HepG2 (cell line): ENCODE data around the gene ZNF804B. TPM values are rescaled to one million over a fixed set of nuclear protein-coding genes. Genes with fewer than 3 reads are reported as not detected.

Experiments used
- ATAC-seq: fragments of 200-7000 bp; cut with Tn5 transposase; 3 replicates; pipeline ENCODE4 v1.9.1; 2020; ENCODE audit warnings: mild to moderate bottlenecking, moderate library complexity
- BruUV-seq: library from RNA; stranded (reverse); fragments of 400-500 nt; replicated peaks from 2 replicates; lab custom pipeline; 2021; lab: Mats Ljungman, UMichigan
- CTCF ChIA-PET: fragments of 300-600 bp; formaldehyde crosslinking; extraction: SDS; loops from one replicate; lab custom pipeline; 2021; ENCODE audit warnings: low total read pairs, inconsistent platforms, low intra/inter-chr PET ratio; lab: Yijun Ruan, JAX
- POLR2A ChIA-PET: fragments of 350-600 bp; sonication (Branson Sonifier 250); formaldehyde crosslinking; loops from one replicate; lab custom pipeline; 2020; ENCODE audit warnings: antibody characterized with exemption, inconsistent platforms; lab: Yijun Ruan, JAX
- DNase-seq: peaks from one replicate; pipeline ENCODE4 v3.0.0-alpha.2; 2015; ENCODE audit warnings: low spot score
- FAIRE-seq: peaks from 3 replicates; lab custom pipeline; 2011; peaks lifted over from hg19 to GRCh38; lab: Jason Lieb, UNC
- H2AFZ ChIP-seq: one replicate; pipeline ENCODE4 v1.6.1; 2011; ENCODE audit warnings: low read length, inconsistent platforms
- H3K27ac ChIP-seq: fragments of 300-600 bp; 3 replicates; pipeline ENCODE4 v1.8.0; 2011; ENCODE audit warnings: mixed run types, mild to moderate bottlenecking, mixed read lengths, low read length, inconsistent platforms; ENCODE audit not compliant: insufficient read depth; ENCODE audit errors: extremely low read length
- H3K27me3 ChIP-seq, 2 experiments: fragments of 200-600 bp in 1 of 2; 2 replicates in 1 of 2; 3 replicates in 1 of 2; pipeline versions ENCODE4 v1.6.0 to v1.8.0; 2011; ENCODE audit warnings: low read length in 2 of 2, mild to moderate bottlenecking in 2 of 2, moderate library complexity in 2 of 2, inconsistent platforms in 1 of 2; ENCODE audit not compliant: insufficient read depth in 2 of 2, control insufficient read depth in 1 of 2
- H3K36me3 ChIP-seq, 2 experiments: fragments of 200-600 bp in 1 of 2; replicated peaks in 1 of 2; 2 replicates in 1 of 2; 3 replicates in 1 of 2; pipeline versions ENCODE4 v1.5.1 to v1.8.0; 2011; ENCODE audit warnings: low read length in 2 of 2, inconsistent platforms in 1 of 2; ENCODE audit not compliant: insufficient read depth in 2 of 2, control insufficient read depth in 1 of 2
- H3K4me1 ChIP-seq: 2 replicates; pipeline ENCODE4 v1.5.1; 2012; ENCODE audit warnings: low read length, inconsistent platforms; ENCODE audit not compliant: insufficient read depth
- H3K4me2 ChIP-seq: 2 replicates; pipeline ENCODE4 v1.6.0; 2011; ENCODE audit warnings: low read depth, low read length, inconsistent platforms
- H3K4me3 ChIP-seq, 3 experiments: fragments of 200-600 bp in 1 of 3; sonication (generic), shearing (Covaris generic) in 1 of 3; replicated peaks in 1 of 3; 2 replicates each; pipeline ENCODE4 v1.5.1; 2011 to 2016; ENCODE audit warnings: low read length in 3 of 3, inconsistent platforms in 2 of 3, low read depth in 2 of 3, mild to moderate bottlenecking in 2 of 3, control low read depth in 1 of 3, mixed read lengths in 1 of 3; ENCODE audit not compliant: insufficient read depth in 1 of 3
- H3K79me2 ChIP-seq: one replicate; pipeline ENCODE4 v1.6.1; 2011; ENCODE audit warnings: low read length, inconsistent platforms; ENCODE audit not compliant: insufficient read depth
- H3K9ac ChIP-seq: 2 replicates; pipeline ENCODE4 v1.6.0; 2011; ENCODE audit warnings: mild to moderate bottlenecking, low read depth, low read length, inconsistent platforms; ENCODE audit not compliant: insufficient read depth
- H3K9me3 ChIP-seq: 2 replicates; pipeline ENCODE4 v1.5.1; 2012; ENCODE audit warnings: mild to moderate bottlenecking, low read length
- H4K20me1 ChIP-seq: 2 replicates; pipeline ENCODE4 v1.6.0; 2011; ENCODE audit warnings: inconsistent platforms, mild to moderate bottlenecking, low read length, moderate library complexity; ENCODE audit not compliant: insufficient read depth
- ARID2 ChIP-seq: sonication (generic); formaldehyde crosslinking; IDR thresholded peaks from 2 replicates; pipeline ENCODE4 v1.8.1; 2022; ENCODE audit warnings: mild to moderate bottlenecking, missing genetic modification reagents, borderline replicate concordance
- ARNT2 ChIP-seq: sonication (generic); formaldehyde crosslinking; IDR thresholded peaks from 2 replicates; pipeline ENCODE4 v1.8.0; 2022; ENCODE audit warnings: mild to moderate bottlenecking, low read depth, missing genetic modification reagents, moderate library complexity
- DMAP1 ChIP-seq: IDR thresholded peaks from 2 replicates; pipeline ENCODE4 v1.6.1; 2016
- ELF1 ChIP-seq: sonication (generic); formaldehyde crosslinking; IDR thresholded peaks from 2 replicates; pipeline ENCODE4 v1.4.0; 2020; ENCODE audit warnings: missing genetic modification reagents
- HES4 ChIP-seq: sonication (generic); formaldehyde crosslinking; IDR thresholded peaks from 2 replicates; pipeline ENCODE4 v1.9.0; 2021; ENCODE audit warnings: mild to moderate bottlenecking, missing genetic modification reagents, borderline replicate concordance
- HOXA3 ChIP-seq: sonication (generic); formaldehyde crosslinking; IDR thresholded peaks from 2 replicates; pipeline ENCODE4 v1.5.0; 2020; ENCODE audit warnings: missing genetic modification reagents
- KAT7 ChIP-seq: IDR thresholded peaks from 2 replicates; pipeline ENCODE4 v1.6.1; 2018; ENCODE audit warnings: borderline replicate concordance, missing compliant biosample characterization
- MATR3 ChIP-seq: sonication (generic); formaldehyde crosslinking; IDR thresholded peaks from 2 replicates; pipeline ENCODE4 v1.4.0; 2020; ENCODE audit warnings: missing genetic modification reagents
- REPIN1 ChIP-seq: sonication (generic); formaldehyde crosslinking; IDR thresholded peaks from 2 replicates; pipeline ENCODE4 v1.8.0; 2022; ENCODE audit warnings: missing genetic modification reagents, low read depth, mild to moderate bottlenecking, borderline replicate concordance
- SMAD3 ChIP-seq: sonication (generic); formaldehyde crosslinking; IDR thresholded peaks from 2 replicates; pipeline ENCODE4 v1.4.0; 2020; ENCODE audit warnings: missing genetic modification reagents
- ZBTB8A ChIP-seq: sonication (generic); formaldehyde crosslinking; IDR thresholded peaks from 2 replicates; pipeline ENCODE4 v1.4.0; 2020; ENCODE audit warnings: mild to moderate bottlenecking, low read depth, missing genetic modification reagents, borderline replicate concordance
- ZFP36L2 ChIP-seq: sonication (generic); formaldehyde crosslinking; IDR thresholded peaks from 2 replicates; pipeline ENCODE4 v1.4.0; 2020; ENCODE audit warnings: missing genetic modification reagents
- ZNF205 ChIP-seq: IDR thresholded peaks from 2 replicates; pipeline ENCODE4 v1.6.1; 2018; ENCODE audit warnings: missing biosample characterization, missing genetic modification reagents
- ZNF280D ChIP-seq: sonication (generic); formaldehyde crosslinking; IDR thresholded peaks from 2 replicates; pipeline ENCODE4 v1.5.1; 2020; ENCODE audit warnings: mild to moderate bottlenecking, missing genetic modification reagents
- ZNF3 ChIP-seq: IDR thresholded peaks from 2 replicates; pipeline ENCODE4 v1.7.0; 2017; ENCODE audit warnings: inconsistent platforms
- ZNF501 ChIP-seq: sonication (generic); formaldehyde crosslinking; IDR thresholded peaks from 2 replicates; pipeline ENCODE4 v1.5.1; 2020; ENCODE audit warnings: mild to moderate bottlenecking, moderate library complexity, missing genetic modification reagents
- ZNF670 ChIP-seq: sonication (generic); formaldehyde crosslinking; IDR thresholded peaks from 2 replicates; pipeline ENCODE4 v1.8.0; 2022; ENCODE audit warnings: mild to moderate bottlenecking, missing genetic modification reagents, borderline replicate concordance
- ZNF776 ChIP-seq: sonication (generic); formaldehyde crosslinking; IDR thresholded peaks from 2 replicates; pipeline ENCODE4 v1.4.0; 2020; ENCODE audit warnings: mild to moderate bottlenecking, missing genetic modification reagents
- ZSCAN22 ChIP-seq: sonication (generic); formaldehyde crosslinking; IDR thresholded peaks from 2 replicates; pipeline ENCODE4 v1.4.0; 2020; ENCODE audit warnings: mild to moderate bottlenecking, missing genetic modification reagents
- WGBS: methylation state at CpG from one replicate; pipeline ENCODE4 v1.1.6; 2017; ENCODE audit warnings: low lambda C conversion rate; 5-methylcytosine and 5-hydroxymethylcytosine counted together
- in situ Hi-C: cut with HindIII; loops from 2 replicates; pipeline ENCODE4 v1.10.0; 2017; ENCODE audit warnings: low pct_unique_long_range_greater_than_20kb; ENCODE audit not compliant: extremely low pct_ligation_motif_present
- intact Hi-C: fragments of 100-400 bp; cut with micrococcal nuclease; formaldehyde crosslinking; loops from one replicate; pipeline ENCODE4 v1.10.0; 2022; ENCODE audit not compliant: unreplicated experiment
- polyA plus RNA-seq, 8 experiments: library from polyadenylated mRNA; depleted of rRNA in 3 of 8; stranded (reverse) in 7 of 8; unstranded in 1 of 8; fragments of >200 nt; fragmentation: Illumina TruSeq in 4 of 8; extraction: Trizol in 4 of 8; gene quantifications; 2 replicates each; pipeline versions ENCODE4 v1.2.1 to v1.2.3, GENCODE V29; 2011 to 2016; ENCODE audit warnings: low read depth in 4 of 8, missing spikeins in 1 of 8, mixed read lengths in 1 of 8; ENCODE audit not compliant: insufficient read depth in 1 of 8
- total RNA-seq, 5 experiments: library from RNA; depleted of rRNA; stranded (reverse); fragments of >200 nt; fragmentation: Illumina TruSeq; extraction: Trizol; gene quantifications; 2 replicates each; pipeline ENCODE4 v1.2.3, GENCODE V29; 2016; ENCODE audit warnings: low read depth in 1 of 5
- TF ChIP-seq, protein P1 (sequence below): sonication (generic); formaldehyde crosslinking; IDR thresholded peaks from 2 replicates; pipeline ENCODE4; 2020; ENCODE audit warnings: missing genetic modification reagents, mild to moderate bottlenecking, borderline replicate concordance
- TF ChIP-seq, protein P2 (sequence below): sonication (generic); formaldehyde crosslinking; IDR thresholded peaks from 2 replicates; pipeline ENCODE4 v1.4.0; 2020; ENCODE audit warnings: missing genetic modification reagents

ZNF804B gene
- total and polyA plus RNA-seq, 2 of the 13 experiments (the other 11 are each of a cell fraction or from before 2014, with no cell fraction given) = not detected

DNA sequence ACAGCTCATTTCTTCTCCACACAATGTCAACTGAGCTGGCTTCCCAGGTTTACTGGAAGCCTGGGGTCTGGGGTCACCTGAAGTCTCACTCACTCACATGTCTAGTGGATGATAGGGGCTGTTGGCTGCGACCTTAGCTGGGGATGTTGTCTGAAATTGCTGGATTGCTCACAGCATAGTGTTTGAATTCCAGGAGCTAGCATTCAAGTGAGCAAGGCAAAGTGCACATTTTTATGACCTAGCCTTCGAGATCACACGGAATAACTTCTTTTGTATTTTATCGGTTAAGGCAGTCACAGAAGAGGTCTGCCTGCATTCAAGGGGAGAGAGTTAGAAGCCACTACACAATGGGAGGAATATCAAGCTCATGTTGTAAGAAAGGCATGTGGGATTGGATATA is 32.4 kb downstream of the ZNF804B start (continued):
- TF ChIP-seq ZNF280D (CRISPR knock-in tag) = no peak
- no peak for TF ChIP-seq HOXA3 (CRISPR knock-in tag)
- TF ChIP-seq REPIN1 = no peak
- TF ChIP-seq HES4 (CRISPR knock-in tag) = no peak
- TF ChIP-seq ZNF3 = no peak
- TF ChIP-seq ELF1 (CRISPR knock-in tag) = no peak
- TF ChIP-seq ARNT2 = no peak
- no peak for TF ChIP-seq ZNF670 (CRISPR knock-in tag)
- no peak for TF ChIP-seq DMAP1
- TF ChIP-seq SMAD3 (CRISPR knock-in tag) = no peak
- TF ChIP-seq ZBTB8A (CRISPR knock-in tag) = no peak
- TF ChIP-seq ZNF501 (CRISPR knock-in tag) = no peak
- TF ChIP-seq ZNF205 (CRISPR knock-in tag) = no peak
- no peak for TF ChIP-seq MATR3 (CRISPR knock-in tag)

- ATAC-seq (no peak), FAIRE-seq (no peak), DNase-seq (no peak)
- BruUV-seq = no TSS peak
- Histone ChIP-seq H3K36me3 (no peaks in the 10 kb centered on the region), H3K27ac (no peak overlapping the region), H4K20me1 (no peaks in the 10 kb centered on the region), H3K27me3 (no peaks in the 10 kb centered on the region), H3K4me2 (no peak overlapping the region; the same call in 1 of the 2 replicates), H3K4me1 (no peaks in the 10 kb centered on the region), H3K9me3 (no peaks in the 10 kb centered on the region), H2AFZ (no peak overlapping the region), H3K79me2 (no peaks in the 10 kb centered on the region), H3K4me3 (no peak overlapping the region), H3K9ac (no peak overlapping the region)
- intact Hi-C loops (no loop called here), in situ Hi-C loops (no loop called here)
- 0% methylated on average over 3 of the region's 3 CpGs for WGBS
- POLR2A ChIA-PET = no interaction called here
- CTCF ChIA-PET = no interaction called here
- TF ChIP-seq KAT7 (no peak), ARID2 (CRISPR knock-in tag) (no peak), ZSCAN22 (CRISPR knock-in tag) (no peak), ZNF776 (no peak), ZFP36L2 (CRISPR knock-in tag) (no peak)
- TF ChIP-seq, protein P1, sequence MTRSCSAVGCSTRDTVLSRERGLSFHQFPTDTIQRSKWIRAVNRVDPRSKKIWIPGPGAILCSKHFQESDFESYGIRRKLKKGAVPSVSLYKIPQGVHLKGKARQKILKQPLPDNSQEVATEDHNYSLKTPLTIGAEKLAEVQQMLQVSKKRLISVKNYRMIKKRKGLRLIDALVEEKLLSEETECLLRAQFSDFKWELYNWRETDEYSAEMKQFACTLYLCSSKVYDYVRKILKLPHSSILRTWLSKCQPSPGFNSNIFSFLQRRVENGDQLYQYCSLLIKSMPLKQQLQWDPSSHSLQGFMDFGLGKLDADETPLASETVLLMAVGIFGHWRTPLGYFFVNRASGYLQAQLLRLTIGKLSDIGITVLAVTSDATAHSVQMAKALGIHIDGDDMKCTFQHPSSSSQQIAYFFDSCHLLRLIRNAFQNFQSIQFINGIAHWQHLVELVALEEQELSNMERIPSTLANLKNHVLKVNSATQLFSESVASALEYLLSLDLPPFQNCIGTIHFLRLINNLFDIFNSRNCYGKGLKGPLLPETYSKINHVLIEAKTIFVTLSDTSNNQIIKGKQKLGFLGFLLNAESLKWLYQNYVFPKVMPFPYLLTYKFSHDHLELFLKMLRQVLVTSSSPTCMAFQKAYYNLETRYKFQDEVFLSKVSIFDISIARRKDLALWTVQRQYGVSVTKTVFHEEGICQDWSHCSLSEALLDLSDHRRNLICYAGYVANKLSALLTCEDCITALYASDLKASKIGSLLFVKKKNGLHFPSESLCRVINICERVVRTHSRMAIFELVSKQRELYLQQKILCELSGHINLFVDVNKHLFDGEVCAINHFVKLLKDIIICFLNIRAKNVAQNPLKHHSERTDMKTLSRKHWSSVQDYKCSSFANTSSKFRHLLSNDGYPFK (CRISPR knock-in tag) = no peak
- TF ChIP-seq, protein P2, sequence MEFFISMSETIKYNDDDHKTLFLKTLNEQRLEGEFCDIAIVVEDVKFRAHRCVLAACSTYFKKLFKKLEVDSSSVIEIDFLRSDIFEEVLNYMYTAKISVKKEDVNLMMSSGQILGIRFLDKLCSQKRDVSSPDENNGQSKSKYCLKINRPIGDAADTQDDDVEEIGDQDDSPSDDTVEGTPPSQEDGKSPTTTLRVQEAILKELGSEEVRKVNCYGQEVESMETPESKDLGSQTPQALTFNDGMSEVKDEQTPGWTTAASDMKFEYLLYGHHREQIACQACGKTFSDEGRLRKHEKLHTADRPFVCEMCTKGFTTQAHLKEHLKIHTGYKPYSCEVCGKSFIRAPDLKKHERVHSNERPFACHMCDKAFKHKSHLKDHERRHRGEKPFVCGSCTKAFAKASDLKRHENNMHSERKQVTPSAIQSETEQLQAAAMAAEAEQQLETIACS (CRISPR knock-in tag) = no peak
These were observed 32.9 kb downstream of the ZNF804B start for GRCh38 chr7:88792361-88792760.
